ENCODE measurements around the gene BTBD10.

DNA sequence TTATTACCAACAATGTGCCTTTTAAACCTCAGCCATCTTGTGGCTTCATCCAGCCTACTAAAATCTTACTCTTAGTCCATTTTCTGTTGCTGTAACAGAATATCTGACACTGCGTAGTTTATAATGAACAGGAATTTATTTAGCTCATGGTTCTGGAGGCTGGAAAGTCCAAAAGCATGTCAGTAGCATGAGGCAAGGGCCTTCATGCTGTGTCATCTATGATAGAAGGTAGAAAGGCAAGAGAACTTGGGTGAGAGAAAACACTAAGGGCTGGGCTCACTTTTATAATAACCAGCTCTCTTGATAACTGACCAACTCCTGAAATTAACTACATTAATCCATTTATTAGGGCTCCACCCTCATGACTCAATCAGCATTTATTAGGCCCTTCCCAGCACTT lies 13.5 kb downstream of the BTBD10 start:
- TF ChIP-seq, protein P1, sequence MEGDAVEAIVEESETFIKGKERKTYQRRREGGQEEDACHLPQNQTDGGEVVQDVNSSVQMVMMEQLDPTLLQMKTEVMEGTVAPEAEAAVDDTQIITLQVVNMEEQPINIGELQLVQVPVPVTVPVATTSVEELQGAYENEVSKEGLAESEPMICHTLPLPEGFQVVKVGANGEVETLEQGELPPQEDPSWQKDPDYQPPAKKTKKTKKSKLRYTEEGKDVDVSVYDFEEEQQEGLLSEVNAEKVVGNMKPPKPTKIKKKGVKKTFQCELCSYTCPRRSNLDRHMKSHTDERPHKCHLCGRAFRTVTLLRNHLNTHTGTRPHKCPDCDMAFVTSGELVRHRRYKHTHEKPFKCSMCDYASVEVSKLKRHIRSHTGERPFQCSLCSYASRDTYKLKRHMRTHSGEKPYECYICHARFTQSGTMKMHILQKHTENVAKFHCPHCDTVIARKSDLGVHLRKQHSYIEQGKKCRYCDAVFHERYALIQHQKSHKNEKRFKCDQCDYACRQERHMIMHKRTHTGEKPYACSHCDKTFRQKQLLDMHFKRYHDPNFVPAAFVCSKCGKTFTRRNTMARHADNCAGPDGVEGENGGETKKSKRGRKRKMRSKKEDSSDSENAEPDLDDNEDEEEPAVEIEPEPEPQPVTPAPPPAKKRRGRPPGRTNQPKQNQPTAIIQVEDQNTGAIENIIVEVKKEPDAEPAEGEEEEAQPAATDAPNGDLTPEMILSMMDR (IDR thresholded peaks at IDR 0.05; ENCODE audit: low read depth, low read length, missing input control): no peak
- no peak for TF ChIP-seq MAX (IDR thresholded peaks at IDR 0.05)
- no peak for TF ChIP-seq JUND (IDR thresholded peaks at IDR 0.05)
- TF ChIP-seq REST (IDR thresholded peaks at IDR 0.05): no peak
- no peak for TF ChIP-seq EGR1 (IDR thresholded peaks at IDR 0.05; ENCODE audit: low read depth in 2 of 2)
- TF ChIP-seq TAF1 (conservative IDR thresholded peaks at IDR 0.05): no peak
- TF ChIP-seq RAD21 (IDR thresholded peaks at IDR 0.05): no peak
- TF ChIP-seq ATF3 (IDR thresholded peaks at IDR 0.05): no peak
- TF ChIP-seq, protein P2, sequence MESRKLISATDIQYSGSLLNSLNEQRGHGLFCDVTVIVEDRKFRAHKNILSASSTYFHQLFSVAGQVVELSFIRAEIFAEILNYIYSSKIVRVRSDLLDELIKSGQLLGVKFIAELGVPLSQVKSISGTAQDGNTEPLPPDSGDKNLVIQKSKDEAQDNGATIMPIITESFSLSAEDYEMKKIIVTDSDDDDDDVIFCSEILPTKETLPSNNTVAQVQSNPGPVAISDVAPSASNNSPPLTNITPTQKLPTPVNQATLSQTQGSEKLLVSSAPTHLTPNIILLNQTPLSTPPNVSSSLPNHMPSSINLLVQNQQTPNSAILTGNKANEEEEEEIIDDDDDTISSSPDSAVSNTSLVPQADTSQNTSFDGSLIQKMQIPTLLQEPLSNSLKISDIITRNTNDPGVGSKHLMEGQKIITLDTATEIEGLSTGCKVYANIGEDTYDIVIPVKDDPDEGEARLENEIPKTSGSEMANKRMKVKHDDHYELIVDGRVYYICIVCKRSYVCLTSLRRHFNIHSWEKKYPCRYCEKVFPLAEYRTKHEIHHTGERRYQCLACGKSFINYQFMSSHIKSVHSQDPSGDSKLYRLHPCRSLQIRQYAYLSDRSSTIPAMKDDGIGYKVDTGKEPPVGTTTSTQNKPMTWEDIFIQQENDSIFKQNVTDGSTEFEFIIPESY (IDR thresholded peaks at IDR 0.05): no peak
- TF ChIP-seq FOXA2 (IDR thresholded peaks at IDR 0.05): no peak
- no peak for TF ChIP-seq GABPA (IDR thresholded peaks at IDR 0.05 in 1 of 2, conservative IDR thresholded peaks at IDR 0.05 in 1 of 2)
- TF ChIP-seq NR2F2 (IDR thresholded peaks at IDR 0.05): no peak
- TF ChIP-seq YY1 (IDR thresholded peaks at IDR 0.05): no peak
